ENCODE data around the gene STAP1.

GRCh38 chr4:67546004-67546356 is 12.5 kb upstream of the STAP1 start:
- no peak for TF ChIP-seq CTCF (IDR thresholded peaks at IDR 0.05)
- no peak for TF ChIP-seq POLR2A (IDR thresholded peaks at IDR 0.05)
- TF ChIP-seq EP300 (IDR thresholded peaks at IDR 0.05) = no peak
- TF ChIP-seq POLR2AphosphoS5 (IDR thresholded peaks at IDR 0.05) = no peak

Data from upper lobe of left lung (tissue), 4 donors.